GM23338 (cell line): ENCODE measurements around the gene FAM111A. TPM values are rescaled to one million over a fixed set of nuclear protein-coding genes. Genes with fewer than 3 reads are reported as not detected.

Source experiments
- ATAC-seq: fragments of 200-7000 bp; cut with Tn5 transposase; 3 replicates; pipeline ENCODE4 v1.9.1; 2020
- DNase-seq: peaks from one replicate; pipeline ENCODE4 v3.0.0-alpha.2; 2015; ENCODE audit warnings: low spot score
- H2AFZ ChIP-seq: fragments of 200-600 bp; sonication (generic); 2 replicates; pipeline ENCODE4 v1.8.0; 2016; ENCODE audit warnings: antibody characterized with exemption, mild to moderate bottlenecking, moderate library complexity
- H3F3A ChIP-seq: fragments of 200-600 bp; sonication (generic); replicated peaks from 2 replicates; pipeline ENCODE4 v1.8.0; 2017; ENCODE audit warnings: antibody characterized with exemption, mixed run types, low read depth
- H3K27ac ChIP-seq: fragments of 200-600 bp; sonication (generic); 2 replicates; pipeline ENCODE4 v1.6.1; 2016; ENCODE audit warnings: low read depth
- H3K27me3 ChIP-seq: fragments of 200-600 bp; sonication (generic); 2 replicates; pipeline ENCODE4 v1.8.0; 2016; ENCODE audit warnings: mild to moderate bottlenecking, mixed run types, moderate library complexity; ENCODE audit not compliant: insufficient read depth
- H3K36me3 ChIP-seq: fragments of 200-600 bp; sonication (generic); 2 replicates; pipeline ENCODE4 v1.8.0; 2016; ENCODE audit warnings: mild to moderate bottlenecking; ENCODE audit not compliant: insufficient read depth
- H3K4me1 ChIP-seq: fragments of 200-600 bp; sonication (generic); 2 replicates; pipeline ENCODE4 v1.8.0; 2016; ENCODE audit warnings: mild to moderate bottlenecking, moderate library complexity; ENCODE audit not compliant: insufficient read depth
- H3K4me2 ChIP-seq: fragments of 200-600 bp; sonication (generic); 2 replicates; pipeline ENCODE4 v1.7.1; 2017; ENCODE audit warnings: mixed run types
- H3K4me3 ChIP-seq: fragments of 200-600 bp; sonication (generic); 2 replicates; pipeline ENCODE4 v1.6.1; 2016; ENCODE audit warnings: mixed run types
- H3K79me2 ChIP-seq: fragments of 200-600 bp; sonication (generic); replicated peaks from 2 replicates; pipeline ENCODE4 v1.8.0; 2017; ENCODE audit warnings: mild to moderate bottlenecking; ENCODE audit not compliant: insufficient read depth
- H3K9me2 ChIP-seq: fragments of 200-600 bp; sonication (generic); 2 replicates; pipeline ENCODE4 v1.8.0; 2017; ENCODE audit not compliant: insufficient read depth
- H4K20me1 ChIP-seq: fragments of 200-600 bp; sonication (generic); replicated peaks from 2 replicates; pipeline ENCODE4 v1.8.0; 2017; ENCODE audit warnings: mild to moderate bottlenecking; ENCODE audit not compliant: insufficient read depth
- H3K27ac Mint-ChIP-seq: 2 replicates; pipeline ENCODE4 v1.8.0; 2020; ENCODE audit warnings: inconsistent platforms, mild to moderate bottlenecking, moderate library complexity, mixed read lengths
- H3K27me3 Mint-ChIP-seq: 3 replicates; pipeline ENCODE4 v1.8.0; 2022; ENCODE audit warnings: low read depth, mild to moderate bottlenecking, moderate library complexity, mixed read lengths, inconsistent platforms; ENCODE audit not compliant: insufficient read depth, poor library complexity
- H3K36me3 Mint-ChIP-seq: 3 replicates; pipeline ENCODE4 v1.8.0; 2021; ENCODE audit warnings: low read depth, mild to moderate bottlenecking, inconsistent platforms, moderate library complexity, mixed read lengths
- H3K4me1 Mint-ChIP-seq: 3 replicates; pipeline ENCODE4 v1.8.0; 2020; ENCODE audit warnings: mild to moderate bottlenecking, inconsistent platforms, mixed read lengths
- H3K4me3 Mint-ChIP-seq: 3 replicates; pipeline ENCODE4 v1.8.0; 2021; ENCODE audit warnings: moderate library complexity, mild to moderate bottlenecking, inconsistent platforms, mixed read lengths
- H3K9me3 Mint-ChIP-seq: 3 replicates; pipeline ENCODE4 v1.8.0; 2020; ENCODE audit warnings: moderate library complexity, mild to moderate bottlenecking, inconsistent platforms, mixed read lengths
- CREB1 ChIP-seq: fragments of 250-450 bp; sonication (Bioruptor Pico); IDR thresholded peaks from 2 replicates; pipeline ENCODE4 v1.5.0; 2020; ENCODE audit warnings: low read depth, mild to moderate bottlenecking, moderate library complexity
- CTCF ChIP-seq, 2 experiments: fragments of 200-600 bp in 1 of 2; sonication (generic) in 1 of 2; conservative IDR thresholded peaks; 2 replicates each; pipeline versions ENCODE4 v1.5.1 to v1.6.1; 2016 to 2017; ENCODE audit warnings: antibody characterized with exemption in 2 of 2, low read depth in 2 of 2, mild to moderate bottlenecking in 2 of 2, moderate library complexity in 1 of 2
- ETS1 ChIP-seq: IDR thresholded peaks from 2 replicates; pipeline ENCODE4 v1.6.1; 2016; ENCODE audit warnings: antibody characterized with exemption
- EZH2 ChIP-seq: fragments of 200-600 bp; sonication (generic); IDR thresholded peaks from one replicate; pipeline ENCODE4 v1.8.0; 2017; ENCODE audit warnings: antibody characterized with exemption, mild to moderate bottlenecking, low read depth; ENCODE audit not compliant: unreplicated experiment
- EZH2phosphoT487 ChIP-seq: fragments of 200-600 bp; sonication (generic); IDR thresholded peaks from one replicate; pipeline ENCODE4 v1.8.1; 2018; ENCODE audit warnings: antibody characterized with exemption; ENCODE audit not compliant: unreplicated experiment
- JUNB ChIP-seq: IDR thresholded peaks from one replicate; pipeline ENCODE4 v1.6.1; 2016; ENCODE audit warnings: antibody characterized with exemption; ENCODE audit not compliant: unreplicated experiment
- NANOG ChIP-seq: IDR thresholded peaks from 2 replicates; pipeline ENCODE4 v1.6.1; 2016; ENCODE audit warnings: antibody characterized with exemption, borderline replicate concordance
- POLR2AphosphoS5 ChIP-seq: IDR thresholded peaks from 2 replicates; pipeline ENCODE4 v1.6.1; 2016; ENCODE audit warnings: antibody characterized with exemption, low read depth
- REST ChIP-seq: IDR thresholded peaks from one replicate; pipeline ENCODE4 v1.6.1; 2018; ENCODE audit warnings: antibody characterized with exemption; ENCODE audit not compliant: unreplicated experiment
- STAT1 ChIP-seq: IDR thresholded peaks from one replicate; pipeline ENCODE4 v1.6.1; 2016; ENCODE audit warnings: antibody characterized with exemption; ENCODE audit not compliant: unreplicated experiment
- ZNF114 ChIP-seq: fragments of 250-450 bp; sonication (Bioruptor Pico); IDR thresholded peaks from 2 replicates; pipeline ENCODE4 v1.5.0; 2020; ENCODE audit warnings: mild to moderate bottlenecking, moderate library complexity
- ZNF331 ChIP-seq: fragments of 250-450 bp; sonication (Bioruptor Pico); IDR thresholded peaks from 2 replicates; pipeline ENCODE4 v1.5.0; 2020; ENCODE audit warnings: low read depth, mild to moderate bottlenecking, moderate library complexity
- ZNF462 ChIP-seq: fragments of 250-450 bp; sonication (Bioruptor Pico); IDR thresholded peaks from 2 replicates; pipeline ENCODE4 v1.5.0; 2020; ENCODE audit warnings: mild to moderate bottlenecking, moderate library complexity
- polyA plus RNA-seq: library from polyadenylated mRNA; unstranded; fragments of >200 nt; fragmentation: Nextera tagmentation; extraction: Ambion mirVana; gene quantifications from 2 replicates; pipeline ENCODE4 v1.2.1, GENCODE V29; 2016
- total RNA-seq: library from RNA; depleted of rRNA; stranded (reverse); fragments of >200 nt; shearing (Covaris generic); gene quantifications from 2 replicates; pipeline ENCODE4 v1.2.3, GENCODE V29; 2014

Gene FAM111A
- total and polyA plus RNA-seq, 2 experiments from 2014 or later: 23.0 to 38.1 TPM

GRCh38 chr11:59180907-59181306 lies 38.3 kb downstream of the FAM111A start:
- peaks cover 30% of the 10 kb centered on the region for H3K9me3 Mint-ChIP-seq
- Histone ChIP-seq H3K4me1 (no peaks in the 10 kb centered on the region), H2AFZ (no peak overlapping the region), H3K27me3 (no peaks in the 10 kb centered on the region), H3K4me2 (no peak overlapping the region), H3K9me2 (no peaks in the 10 kb centered on the region; the same call in 1 of the 2 replicates), H3K27ac (no peak overlapping the region), H3K36me3 (no peaks in the 10 kb centered on the region; the same call in 1 of the 2 replicates), H3K4me3 (no peak overlapping the region), H3F3A (no peaks in the 10 kb centered on the region), H4K20me1 (no peaks in the 10 kb centered on the region; the same call in 1 of the 2 replicates), H3K79me2 (peaks cover 19% of the 10 kb centered on the region)
- DNase-seq (no peak), ATAC-seq (no peak)
- no peak overlapping the region for H3K4me3 Mint-ChIP-seq
- peaks cover 4% of the 10 kb centered on the region for H3K27me3 Mint-ChIP-seq
- no peak overlapping the region for H3K27ac Mint-ChIP-seq
- peaks cover 69% of the 10 kb centered on the region for H3K36me3 Mint-ChIP-seq
- TF ChIP-seq EZH2: no peak
- TF ChIP-seq ZNF462: no peak
- TF ChIP-seq CTCF (conservative IDR thresholded peaks at IDR 0.05; ENCODE audit: low read depth in 2 of 2): no peak
- TF ChIP-seq ZNF331 (CRISPR knock-in tag): no peak
- TF ChIP-seq REST: no peak
- TF ChIP-seq NANOG: no peak
- no peak for TF ChIP-seq ZNF114
- TF ChIP-seq EZH2phosphoT487: no peak
- TF ChIP-seq POLR2AphosphoS5: no peak
- no peak for TF ChIP-seq JUNB
- TF ChIP-seq CREB1 (CRISPR knock-in tag): no peak
- TF ChIP-seq STAT1: no peak
- no peak for TF ChIP-seq ETS1
- H3K4me1 Mint-ChIP-seq: peaks cover 25% of the 10 kb centered on the region
